ENCODE results near the gene P2RY14.

DNA sequence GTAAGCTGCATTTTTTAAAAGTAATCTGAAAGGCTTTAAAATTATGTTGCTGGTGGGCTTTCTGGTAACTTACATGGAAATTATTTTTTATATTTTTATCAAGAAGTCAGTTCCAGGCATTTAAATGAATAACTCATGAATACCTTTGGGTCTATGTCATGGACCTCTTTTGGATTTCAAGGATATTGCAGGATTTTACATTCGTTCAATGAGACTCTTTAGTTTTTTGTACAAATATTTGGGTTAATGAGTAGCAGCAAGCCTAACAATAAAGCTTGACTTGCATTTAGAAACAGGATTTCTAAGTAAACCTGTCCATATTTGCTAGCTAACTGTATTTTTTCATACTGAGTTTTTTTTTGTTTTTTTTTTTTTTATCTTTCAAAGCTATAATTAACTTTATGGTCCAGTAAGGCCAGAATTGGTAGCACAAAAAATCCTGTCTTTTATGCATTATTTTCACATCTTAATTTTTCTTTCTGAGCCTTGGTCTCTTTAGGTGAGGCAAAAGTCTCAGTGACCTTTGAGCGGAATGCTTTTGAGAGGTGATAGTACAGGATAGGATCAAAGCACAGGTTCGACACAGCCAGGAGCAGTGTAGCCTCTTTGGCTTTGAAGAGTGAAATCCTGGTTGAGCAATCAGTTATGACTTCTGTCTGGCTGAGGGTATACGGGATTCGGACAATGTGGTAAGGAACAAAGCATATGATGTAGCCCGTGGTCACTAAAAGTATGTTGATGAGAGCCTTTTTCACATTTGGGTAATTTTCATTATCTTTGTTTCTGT, 80.2 kb downstream of the P2RY14 start:
- TF ChIP-seq, protein P1, sequence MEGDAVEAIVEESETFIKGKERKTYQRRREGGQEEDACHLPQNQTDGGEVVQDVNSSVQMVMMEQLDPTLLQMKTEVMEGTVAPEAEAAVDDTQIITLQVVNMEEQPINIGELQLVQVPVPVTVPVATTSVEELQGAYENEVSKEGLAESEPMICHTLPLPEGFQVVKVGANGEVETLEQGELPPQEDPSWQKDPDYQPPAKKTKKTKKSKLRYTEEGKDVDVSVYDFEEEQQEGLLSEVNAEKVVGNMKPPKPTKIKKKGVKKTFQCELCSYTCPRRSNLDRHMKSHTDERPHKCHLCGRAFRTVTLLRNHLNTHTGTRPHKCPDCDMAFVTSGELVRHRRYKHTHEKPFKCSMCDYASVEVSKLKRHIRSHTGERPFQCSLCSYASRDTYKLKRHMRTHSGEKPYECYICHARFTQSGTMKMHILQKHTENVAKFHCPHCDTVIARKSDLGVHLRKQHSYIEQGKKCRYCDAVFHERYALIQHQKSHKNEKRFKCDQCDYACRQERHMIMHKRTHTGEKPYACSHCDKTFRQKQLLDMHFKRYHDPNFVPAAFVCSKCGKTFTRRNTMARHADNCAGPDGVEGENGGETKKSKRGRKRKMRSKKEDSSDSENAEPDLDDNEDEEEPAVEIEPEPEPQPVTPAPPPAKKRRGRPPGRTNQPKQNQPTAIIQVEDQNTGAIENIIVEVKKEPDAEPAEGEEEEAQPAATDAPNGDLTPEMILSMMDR (IDR thresholded peaks at IDR 0.05), result no peak
- TF ChIP-seq POLR2A (IDR thresholded peaks at IDR 0.05), result no peak
- no peak for TF ChIP-seq POLR2AphosphoS5 (IDR thresholded peaks at IDR 0.05)

All from transverse colon (tissue), 4 donors.